SK-N-MC (cell line): ENCODE data around the gene MYH9.

Source experiments
- EZH2 ChIP-seq: fragments of 200-600 bp; sonication (generic); IDR thresholded peaks from one replicate; pipeline ENCODE4 v1.6.1; 2017; ENCODE audit warnings: antibody characterized with exemption
- FOXP2 ChIP-seq: optimal IDR thresholded peaks from 2 replicates; pipeline ENCODE3; 2011; ENCODE audit warnings: mild to moderate bottlenecking, moderate library complexity; ENCODE audit not compliant: insufficient read depth; ENCODE audit errors: extremely low read length, control extremely low read depth
- POLR2AphosphoS5 ChIP-seq: IDR thresholded peaks from 2 replicates; pipeline ENCODE4 v1.6.1; 2012; ENCODE audit warnings: mild to moderate bottlenecking, low read depth, low read length, borderline replicate concordance

DNA sequence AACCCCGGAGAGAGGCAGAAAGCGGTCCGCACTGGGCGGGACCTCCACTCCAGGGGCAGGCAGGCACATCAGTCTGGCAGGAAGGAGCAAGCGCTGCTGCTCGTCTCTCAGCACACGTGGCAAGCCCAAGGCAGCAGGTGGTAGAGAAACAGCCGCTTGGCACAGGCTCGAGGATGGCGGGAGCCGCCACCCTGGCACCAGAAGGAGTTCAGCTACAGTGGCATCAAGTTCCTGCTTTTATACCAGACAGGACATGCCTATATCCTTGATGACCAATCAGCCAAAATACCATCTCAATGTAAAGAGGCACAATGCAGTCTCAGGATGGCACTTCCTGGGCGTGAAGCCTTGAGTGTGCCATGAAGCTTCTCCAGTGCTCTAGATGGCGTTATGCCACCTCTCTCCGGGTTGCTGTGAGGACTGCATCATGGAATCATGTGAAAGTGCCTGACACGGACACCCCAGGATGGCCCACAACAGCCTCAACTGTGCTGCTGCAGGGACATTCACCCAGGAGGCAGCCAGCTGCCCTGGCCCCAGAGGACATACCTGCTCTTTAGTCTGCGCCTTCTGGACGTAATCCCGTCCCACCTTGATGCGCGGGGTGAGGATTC lies 70.0 kb downstream of the MYH9 start:
- no peak for TF ChIP-seq EZH2
- TF ChIP-seq POLR2AphosphoS5 = no peak
- no peak for TF ChIP-seq FOXP2
